Measurements from ENCODE around the gene MEIS2. TPM values are rescaled to one million over a fixed set of nuclear protein-coding genes. Genes with fewer than 3 reads are reported as not detected.
A peak's percentile ranks its signal among the peaks of the same experiment; 100 is the strongest.

MEIS2 gene
- total RNA-seq, 2 donors from 2014 or later = 7.1 to 9.7 TPM

DNA sequence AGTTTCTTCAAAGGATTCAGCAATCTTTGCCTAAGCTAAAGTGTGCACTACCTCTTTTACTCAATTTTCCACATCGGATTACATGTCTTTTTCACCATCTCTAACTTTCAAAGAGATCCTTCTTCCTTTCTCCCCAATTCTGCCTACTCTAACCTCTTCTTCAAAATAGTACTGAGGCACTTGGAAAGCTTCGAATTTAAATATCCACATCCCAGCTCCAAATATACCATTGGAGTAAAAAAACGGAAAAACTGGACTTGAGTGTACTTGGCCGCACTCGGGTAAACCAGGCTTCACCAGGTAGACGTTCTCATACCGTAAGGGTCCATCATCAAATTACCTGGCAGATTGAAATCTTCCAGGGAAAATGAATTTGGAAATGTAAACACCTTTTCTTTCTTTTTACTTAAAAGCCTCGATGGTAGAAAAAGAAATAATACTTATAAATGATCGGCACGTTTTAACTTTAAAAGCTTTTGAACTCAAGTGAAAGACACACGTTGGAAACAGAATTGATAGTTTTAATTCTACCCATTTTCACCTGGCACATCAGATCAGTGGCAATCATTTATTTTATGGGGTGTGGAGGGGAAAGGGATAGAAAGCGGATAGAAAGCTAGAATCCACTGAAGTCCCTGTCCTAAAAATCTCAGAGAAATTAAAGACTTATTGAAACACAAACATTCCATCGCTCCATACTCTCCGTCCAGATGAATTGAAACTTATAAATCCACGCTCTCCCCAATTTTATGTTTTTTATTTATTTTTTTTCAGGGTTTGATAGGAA, 8.2 kb upstream of the MEIS2 start:
- TF ChIP-seq, protein P1, sequence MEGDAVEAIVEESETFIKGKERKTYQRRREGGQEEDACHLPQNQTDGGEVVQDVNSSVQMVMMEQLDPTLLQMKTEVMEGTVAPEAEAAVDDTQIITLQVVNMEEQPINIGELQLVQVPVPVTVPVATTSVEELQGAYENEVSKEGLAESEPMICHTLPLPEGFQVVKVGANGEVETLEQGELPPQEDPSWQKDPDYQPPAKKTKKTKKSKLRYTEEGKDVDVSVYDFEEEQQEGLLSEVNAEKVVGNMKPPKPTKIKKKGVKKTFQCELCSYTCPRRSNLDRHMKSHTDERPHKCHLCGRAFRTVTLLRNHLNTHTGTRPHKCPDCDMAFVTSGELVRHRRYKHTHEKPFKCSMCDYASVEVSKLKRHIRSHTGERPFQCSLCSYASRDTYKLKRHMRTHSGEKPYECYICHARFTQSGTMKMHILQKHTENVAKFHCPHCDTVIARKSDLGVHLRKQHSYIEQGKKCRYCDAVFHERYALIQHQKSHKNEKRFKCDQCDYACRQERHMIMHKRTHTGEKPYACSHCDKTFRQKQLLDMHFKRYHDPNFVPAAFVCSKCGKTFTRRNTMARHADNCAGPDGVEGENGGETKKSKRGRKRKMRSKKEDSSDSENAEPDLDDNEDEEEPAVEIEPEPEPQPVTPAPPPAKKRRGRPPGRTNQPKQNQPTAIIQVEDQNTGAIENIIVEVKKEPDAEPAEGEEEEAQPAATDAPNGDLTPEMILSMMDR (conservative IDR thresholded peaks at IDR 0.05) = no peak
- no peaks in the 10 kb centered on the region for H3K9me3 ChIP-seq (ENCODE audit: control insufficient read depth, low read length)
- no peak for DNase-seq
- no peak overlapping the region for H3K4me3 ChIP-seq (ENCODE audit: low read length)
- Mint-ChIP-seq H3K4me3 (no peak overlapping the region), H3K4me1 (peaks cover 61% of the 10 kb centered on the region), H3K27ac (no peak overlapping the region), H3K36me3 (ENCODE audit: low read depth) (no peaks in the 10 kb centered on the region), H3K9me3 (no peaks in the 10 kb centered on the region), H3K27me3 (ENCODE audit: insufficient read depth) (peaks cover 93% of the 10 kb centered on the region)
- H3K27ac ChIP-seq (ENCODE audit: low read depth, low read length) = no peak overlapping the region
- H3K27me3 ChIP-seq (ENCODE audit: control insufficient read depth, insufficient read depth, low read length, poor library complexity, severe bottlenecking) = peaks cover 89% of the 10 kb centered on the region
- H3K4me1 ChIP-seq (ENCODE audit: control insufficient read depth, insufficient read depth, low read length) = peaks cover 4% of the 10 kb centered on the region
- H3K9ac ChIP-seq (ENCODE audit: extremely low read depth, low read length, poor library complexity, severe bottlenecking) = no peak overlapping the region
- H3K36me3 ChIP-seq (ENCODE audit: control insufficient read depth, insufficient read depth, low read length) = no peaks in the 10 kb centered on the region
- 10 to 32% methylated on average over 11 to 13 of the region's 15 CpGs for WGBS, 2 experiments (ENCODE audit: insufficient coverage in 1 of 2, insufficient read length in 1 of 2)

DNA sequence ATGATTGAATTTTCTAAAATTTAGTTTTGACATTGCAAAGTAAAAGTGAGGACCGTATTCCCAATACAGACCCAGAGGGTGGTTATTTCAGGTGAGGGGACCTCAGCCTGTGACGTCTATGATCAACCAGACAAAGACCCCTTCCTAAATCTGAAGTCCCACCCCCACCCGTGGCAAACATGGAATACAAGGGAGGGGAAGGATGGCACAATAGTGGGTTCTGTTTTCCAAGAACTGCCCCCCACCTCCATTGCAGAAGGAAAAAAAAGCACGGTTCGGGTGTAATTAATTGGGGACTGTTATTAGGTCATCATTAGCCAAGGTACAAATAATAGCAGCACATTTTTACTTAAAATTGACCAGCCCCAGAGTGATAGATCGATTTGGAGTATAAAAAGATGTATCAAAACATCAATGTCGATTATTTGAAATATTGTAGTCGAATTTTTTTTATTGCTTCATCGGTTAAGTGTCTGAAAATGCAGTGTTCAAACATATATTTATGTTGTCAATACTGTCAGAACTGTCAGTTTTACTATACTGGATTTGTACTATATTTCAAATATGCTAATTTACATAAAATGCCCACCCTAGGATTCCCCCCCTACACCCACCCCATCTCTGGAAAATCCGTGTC, 7.5 kb upstream of the MEIS2 start:
- Histone ChIP-seq H3K27me3 (ENCODE audit: control insufficient read depth, insufficient read depth, low read length, poor library complexity, severe bottlenecking) (peaks cover 89% of the 10 kb centered on the region), H3K4me1 (ENCODE audit: control insufficient read depth, insufficient read depth, low read length) (peaks cover 4% of the 10 kb centered on the region), H3K36me3 (ENCODE audit: control insufficient read depth, insufficient read depth, low read length) (no peaks in the 10 kb centered on the region), H3K9me3 (ENCODE audit: control insufficient read depth, low read length) (no peaks in the 10 kb centered on the region), H3K9ac (ENCODE audit: extremely low read depth, low read length, poor library complexity, severe bottlenecking) (no peak overlapping the region), H3K4me3 (ENCODE audit: low read length) (peak overlapping the region; percentile 72), H3K27ac (ENCODE audit: low read depth, low read length) (no peak overlapping the region)
- H3K4me1 Mint-ChIP-seq = peaks cover 63% of the 10 kb centered on the region
- peaks cover 93% of the 10 kb centered on the region for H3K27me3 Mint-ChIP-seq (ENCODE audit: insufficient read depth)
- peak overlapping the region; percentile 45 for H3K4me3 Mint-ChIP-seq
- no peak for DNase-seq
- TF ChIP-seq, protein P1 (conservative IDR thresholded peaks at IDR 0.05) = no peak
- no peaks in the 10 kb centered on the region for H3K36me3 Mint-ChIP-seq (ENCODE audit: low read depth)
- H3K9me3 Mint-ChIP-seq = no peaks in the 10 kb centered on the region
- H3K27ac Mint-ChIP-seq = no peak overlapping the region
- WGBS, 2 experiments (ENCODE audit: insufficient coverage in 1 of 2, insufficient read length in 1 of 2) = 0 to 4% methylated on average over 4 to 7 of the region's 10 CpGs

DNA sequence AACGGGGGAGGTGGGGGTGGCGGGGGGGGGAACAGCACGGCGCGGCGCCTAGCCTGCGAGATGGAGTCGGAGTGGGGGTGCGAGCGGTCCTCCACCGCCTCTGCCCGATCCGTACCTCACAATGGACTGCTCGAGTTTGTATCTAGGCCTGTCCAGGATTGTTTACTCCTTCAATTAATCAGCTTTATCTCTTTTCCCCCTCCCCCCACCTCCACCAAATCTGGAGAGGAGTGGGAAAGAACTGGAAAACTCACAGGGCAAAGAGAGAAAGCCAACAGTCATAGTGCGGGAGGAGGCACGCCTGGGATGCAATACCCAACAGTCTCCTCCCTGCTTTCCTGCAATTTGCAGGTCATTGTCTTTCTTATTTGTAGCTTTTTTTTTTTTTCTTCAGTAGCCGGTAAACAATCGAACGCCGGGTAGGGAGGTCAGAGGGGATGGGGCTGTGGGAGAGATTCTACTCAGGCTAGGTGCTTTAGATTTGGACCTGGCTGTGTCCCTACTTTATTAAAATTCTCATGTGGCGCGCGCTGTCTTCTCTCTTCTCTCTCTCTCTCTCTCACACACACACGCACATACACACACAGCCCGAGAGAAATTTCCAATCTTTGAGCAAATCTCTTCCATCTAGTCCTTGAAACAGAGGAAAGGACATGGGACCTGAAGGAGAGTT, 6.9 kb upstream of the MEIS2 start:
- DNase-seq = peak; percentile 82
- H3K9me3 ChIP-seq (ENCODE audit: control insufficient read depth, low read length) = no peaks in the 10 kb centered on the region
- TF ChIP-seq, protein P1 (conservative IDR thresholded peaks at IDR 0.05) = no peak
- WGBS, 2 experiments (ENCODE audit: insufficient coverage in 1 of 2, insufficient read length in 1 of 2) = 1 to 27% methylated on average over 2 to 20 of the region's 25 CpGs
- peaks cover 89% of the 10 kb centered on the region for H3K27me3 ChIP-seq (ENCODE audit: control insufficient read depth, insufficient read depth, low read length, poor library complexity, severe bottlenecking)
- H3K9ac ChIP-seq (ENCODE audit: extremely low read depth, low read length, poor library complexity, severe bottlenecking) = no peak overlapping the region
- Mint-ChIP-seq H3K4me1 (peaks cover 69% of the 10 kb centered on the region), H3K9me3 (no peaks in the 10 kb centered on the region), H3K4me3 (peak overlapping the region; percentile 45), H3K27me3 (ENCODE audit: insufficient read depth) (peaks cover 93% of the 10 kb centered on the region), H3K36me3 (ENCODE audit: low read depth) (no peaks in the 10 kb centered on the region), H3K27ac (no peak overlapping the region)
- no peak overlapping the region for H3K27ac ChIP-seq (ENCODE audit: low read depth, low read length)
- no peaks in the 10 kb centered on the region for H3K36me3 ChIP-seq (ENCODE audit: control insufficient read depth, insufficient read depth, low read length)
- peak overlapping the region; percentile 76 for H3K4me3 ChIP-seq (ENCODE audit: low read length)
- peaks cover 4% of the 10 kb centered on the region for H3K4me1 ChIP-seq (ENCODE audit: control insufficient read depth, insufficient read depth, low read length)
